Lung (tissue), 12 donors: ENCODE measurements around the gene CCDC34. TPM values are rescaled to one million over a fixed set of nuclear protein-coding genes. Genes with fewer than 3 reads are reported as not detected.

Experiments used
- ATAC-seq: fragments of 200-7000 bp; cut with Tn5 transposase; one replicate; pipeline ENCODE4 v1.9.1; 2020; ENCODE audit warnings: moderate number of reproducible peaks; ENCODE audit not compliant: insufficient read depth, low FRiP score
- DNase-seq, 3 donors: peaks; one replicate each; pipeline ENCODE4 v3.0.0-alpha.2; 2013 to 2017
- H3K27ac ChIP-seq, 2 donors: one replicate each; pipeline ENCODE4 v1.5.1; 2013; ENCODE audit warnings: mild to moderate bottlenecking in 2 of 2, moderate library complexity in 2 of 2, control low read depth in 1 of 2, inconsistent platforms in 1 of 2, low read depth in 1 of 2, low read length in 1 of 2
- H3K27me3 ChIP-seq, 3 donors: one replicate each; pipeline ENCODE4 v1.5.1; 2013; ENCODE audit warnings: low read length in 2 of 3; ENCODE audit not compliant: control insufficient read depth in 3 of 3, insufficient read depth in 3 of 3
- H3K36me3 ChIP-seq, 4 donors: one replicate each; pipeline ENCODE4 v1.5.1; 2013; ENCODE audit warnings: low read length in 4 of 4, mild to moderate bottlenecking in 1 of 4, moderate library complexity in 1 of 4; ENCODE audit not compliant: control insufficient read depth in 4 of 4, insufficient read depth in 4 of 4
- H3K4me1 ChIP-seq, 5 donors: one replicate each; pipeline ENCODE4 v1.5.1; 2013; ENCODE audit warnings: low read length in 5 of 5, mild to moderate bottlenecking in 2 of 5, moderate library complexity in 1 of 5; ENCODE audit not compliant: control insufficient read depth in 5 of 5, insufficient read depth in 5 of 5
- H3K4me3 ChIP-seq: one replicate; pipeline ENCODE4 v1.5.1; 2013; ENCODE audit warnings: mild to moderate bottlenecking, control low read depth, moderate library complexity
- H3K9ac ChIP-seq, 2 donors: one replicate each; pipeline ENCODE4 v1.5.1; 2013; ENCODE audit warnings: low read length in 2 of 2, control low read depth in 1 of 2; ENCODE audit not compliant: insufficient read depth in 1 of 2
- H3K9me3 ChIP-seq, 4 donors: one replicate each; pipeline ENCODE4 v1.5.1; 2013; ENCODE audit warnings: low read length in 3 of 4, mild to moderate bottlenecking in 1 of 4, moderate library complexity in 1 of 4; ENCODE audit not compliant: control insufficient read depth in 4 of 4, insufficient read depth in 3 of 4
- CTCF ChIP-seq: IDR thresholded peaks from 2 replicates; pipeline ENCODE4 v1.5.1; 2012; ENCODE audit warnings: mild to moderate bottlenecking; ENCODE audit errors: control extremely low read depth, extremely low read depth
- WGBS, 2 donors: extraction: QIAGEN DNeasy Blood & Tissue Kit; methylation state at CpG; one replicate each; pipeline ENCODE4 v1.1.7; 2013; 5-methylcytosine and 5-hydroxymethylcytosine counted together
- polyA plus RNA-seq, 2 donors: library from polyadenylated mRNA; stranded (reverse); fragments of 200-250 nt; gene quantifications; one replicate each; pipeline ENCODE4 v1.2.1, GENCODE V29; 2013
- total RNA-seq, 2 donors: library from RNA; depleted of rRNA in 1 of 2; stranded (reverse); fragments of >200 nt in 1 of 2; gene quantifications; one replicate each; pipeline ENCODE4 v1.2.1, GENCODE V29; 2014 to 2021
- donor health status: control.
- donor health status: control.
- donor health status: Bipolar disorder and iron deficiency.
- donor health status: healthy.
- donor health status: DM: yes; HTN: yes; CAD: no.

The CCDC34 gene
- total and polyA plus RNA-seq, 4 donors: 2.3 to 4.0 (median 3.5) TPM

DNA sequence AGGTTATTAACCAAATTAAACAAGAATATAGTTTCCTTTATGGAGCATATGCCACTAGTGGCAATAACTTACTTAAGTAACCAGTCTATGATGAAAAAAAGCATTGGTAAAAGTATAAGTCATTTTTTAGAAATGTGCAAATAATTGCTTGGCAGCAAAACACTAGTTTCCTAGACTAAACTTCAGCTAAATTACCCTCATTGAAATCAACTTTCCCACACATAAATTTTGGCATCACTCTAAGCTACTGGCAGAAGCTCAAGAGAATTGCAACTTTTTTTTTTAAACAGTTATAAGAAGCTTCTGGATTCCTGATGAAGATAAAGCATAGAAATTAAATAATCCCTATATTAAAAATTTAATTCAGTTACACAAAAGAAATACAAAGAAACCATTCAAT is 12.5 kb downstream of the CCDC34 start:
- no peak overlapping the region for H3K27ac ChIP-seq
- peak in 2 of 3 donors; percentile 75 to 88 for DNase-seq

DNA sequence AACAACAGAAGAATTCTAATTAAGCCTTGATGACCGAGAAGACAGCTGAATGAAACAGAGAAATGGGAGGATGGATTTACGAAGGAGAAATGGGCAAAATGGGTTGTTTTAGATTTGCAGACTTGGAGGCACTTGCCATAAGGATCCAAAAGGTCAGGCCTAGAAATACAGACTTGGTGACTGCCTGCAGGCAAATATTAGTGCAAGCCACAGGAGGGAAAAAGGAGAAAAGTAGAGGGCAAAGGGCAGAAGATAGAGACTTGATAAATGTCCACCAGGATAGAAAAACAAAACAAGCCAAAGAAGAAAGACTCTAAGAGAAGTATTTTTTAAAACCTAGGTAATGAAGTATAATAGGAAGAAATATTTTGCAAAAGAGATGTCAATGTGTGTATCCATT is 13.1 kb downstream of the CCDC34 start:
- TF ChIP-seq CTCF: no peak
- DNase-seq (no peak), ATAC-seq (no peak)
- no peak overlapping the region for H3K27ac ChIP-seq
- H3K27me3 ChIP-seq: no peaks in the 10 kb centered on the region
- peaks cover 0 to 3% (median 0%) of the 10 kb centered on the region in 4 donors for H3K36me3 ChIP-seq
- H3K9me3 ChIP-seq: no peaks in the 10 kb centered on the region
- no peak overlapping the region for H3K4me3 ChIP-seq
- peaks cover 2 to 30% (median 5%) of the 10 kb centered on the region in 5 donors for H3K4me1 ChIP-seq
- 95 to 98% methylated on average over 2 of the region's 2 CpGs for WGBS, 2 donors
- H3K9ac ChIP-seq: no peak overlapping the region

More for the DNA sequence above, 12.5 kb downstream of the CCDC34 start:
- Histone ChIP-seq H3K36me3 (peaks cover 0 to 3% (median 0%) of the 10 kb centered on the region in 4 donors), H3K4me1 (peaks cover 2 to 30% (median 5%) of the 10 kb centered on the region in 5 donors), H3K9me3 (no peaks in the 10 kb centered on the region), H3K9ac (no peak overlapping the region), H3K4me3 (no peak overlapping the region), H3K27me3 (no peaks in the 10 kb centered on the region)
- TF ChIP-seq CTCF: no peak
- no peak for ATAC-seq

GRCh38 chr11:27348340-27348873 is 14.6 kb downstream of the CCDC34 start:
- Histone ChIP-seq H3K4me3 (no peak overlapping the region), H3K27ac (no peak overlapping the region), H3K4me1 (peaks cover 0 to 25% (median 5%) of the 10 kb centered on the region in 5 donors), H3K9me3 (no peaks in the 10 kb centered on the region), H3K27me3 (no peaks in the 10 kb centered on the region), H3K36me3 (peaks cover 0 to 3% (median 0%) of the 10 kb centered on the region in 4 donors), H3K9ac (no peak overlapping the region)
- WGBS, 2 donors: 39 to 40% methylated on average over 3 of the region's 3 CpGs
- no peak for TF ChIP-seq CTCF
- ATAC-seq (no peak), DNase-seq (peak in 2 of 3 donors; percentile 44 to 50)
